Stimulated activated memory B cell treated with anti-CD40 and anti-IgM and Interleukin-4, amounts not matched to agents 10 μg/mL and 1 μg/mL and 100 μg/mL, for 72 hours (primary cell): ENCODE results near the gene ZDHHC17.

ENCODE experiments used
- ATAC-seq: fragments of 150-1000 bp; cut with Tn5 transposase; 2 replicates; pipeline ENCODE4 v1.10.0; 2021
- H3K27ac Mint-ChIP-seq: one replicate; pipeline ENCODE4 v1.8.0; 2022; ENCODE audit warnings: mild to moderate bottlenecking, mixed read lengths
- H3K27me3 Mint-ChIP-seq: one replicate; pipeline ENCODE4 v1.8.0; 2022; ENCODE audit warnings: mixed read lengths
- H3K36me3 Mint-ChIP-seq: one replicate; pipeline ENCODE4 v1.8.0; 2022; ENCODE audit warnings: mixed read lengths
- H3K4me1 Mint-ChIP-seq: one replicate; pipeline ENCODE4 v1.8.0; 2022; ENCODE audit warnings: mixed read lengths
- H3K4me3 Mint-ChIP-seq: one replicate; pipeline ENCODE4 v1.8.0; 2022; ENCODE audit warnings: mild to moderate bottlenecking, moderate library complexity, mixed read lengths
- H3K9me3 Mint-ChIP-seq: one replicate; pipeline ENCODE4 v1.8.0; 2022; ENCODE audit warnings: mixed read lengths

The ZDHHC17 gene

GRCh38 chr12:76786986-76787385 lies 23.1 kb downstream of the ZDHHC17 start:
- peaks cover 37% of the 10 kb centered on the region for H3K36me3 Mint-ChIP-seq
- H3K4me1 Mint-ChIP-seq, result peaks cover 72% of the 10 kb centered on the region
- H3K27ac Mint-ChIP-seq, result no peak overlapping the region
- H3K9me3 Mint-ChIP-seq, result peaks cover 13% of the 10 kb centered on the region
- no peak for ATAC-seq
- no peak overlapping the region for H3K4me3 Mint-ChIP-seq
- H3K27me3 Mint-ChIP-seq, result no peaks in the 10 kb centered on the region

- Mint-ChIP-seq H3K9me3 (peaks cover 10% of the 10 kb centered on the region), H3K4me3 (no peak overlapping the region), H3K27me3 (no peaks in the 10 kb centered on the region), H3K36me3 (peaks cover 30% of the 10 kb centered on the region), H3K27ac (no peak overlapping the region), H3K4me1 (peaks cover 67% of the 10 kb centered on the region)
- ATAC-seq, result no peak
Measured at GRCh38 chr12:76787689-76788088, 23.8 kb downstream of the ZDHHC17 start.

GRCh38 chr12:76789335-76790050 lies 25.6 kb downstream of the ZDHHC17 start:
- H3K27ac Mint-ChIP-seq, result peak overlapping the region; percentile 23
- no peak overlapping the region for H3K4me3 Mint-ChIP-seq
- peaks cover 49% of the 10 kb centered on the region for H3K4me1 Mint-ChIP-seq
- no peaks in the 10 kb centered on the region for H3K27me3 Mint-ChIP-seq
- no peak for ATAC-seq
- peaks cover 12% of the 10 kb centered on the region for H3K36me3 Mint-ChIP-seq
- H3K9me3 Mint-ChIP-seq, result peaks cover 7% of the 10 kb centered on the region

GRCh38 chr12:76790564-76791552 lies 26.9 kb downstream of the ZDHHC17 start:
- no peak overlapping the region for H3K4me3 Mint-ChIP-seq
- H3K27ac Mint-ChIP-seq, result peak overlapping the region; percentile 23
- peaks cover 6% of the 10 kb centered on the region for H3K36me3 Mint-ChIP-seq
- no peak for ATAC-seq
- peaks cover 2% of the 10 kb centered on the region for H3K9me3 Mint-ChIP-seq
- H3K4me1 Mint-ChIP-seq, result peaks cover 51% of the 10 kb centered on the region
- no peaks in the 10 kb centered on the region for H3K27me3 Mint-ChIP-seq

- H3K4me1 Mint-ChIP-seq, result peaks cover 40% of the 10 kb centered on the region
- peaks cover under 1% of the 10 kb centered on the region for H3K36me3 Mint-ChIP-seq
- H3K9me3 Mint-ChIP-seq, result no peaks in the 10 kb centered on the region
- ATAC-seq, result no peak
- no peaks in the 10 kb centered on the region for H3K27me3 Mint-ChIP-seq
- no peak overlapping the region for H3K4me3 Mint-ChIP-seq
- no peak overlapping the region for H3K27ac Mint-ChIP-seq
Measured at GRCh38 chr12:76792828-76793227, 28.9 kb downstream of the ZDHHC17 start.

- no peak overlapping the region for H3K27ac Mint-ChIP-seq
- peaks cover 27% of the 10 kb centered on the region for H3K4me1 Mint-ChIP-seq
- peaks cover 53% of the 10 kb centered on the region for H3K36me3 Mint-ChIP-seq
- H3K9me3 Mint-ChIP-seq, result peaks cover 8% of the 10 kb centered on the region
- H3K27me3 Mint-ChIP-seq, result no peaks in the 10 kb centered on the region
- ATAC-seq, result no peak
- no peak overlapping the region for H3K4me3 Mint-ChIP-seq
Measured at GRCh38 chr12:76798864-76799263, 34.9 kb downstream of the ZDHHC17 start.

GRCh38 chr12:76799362-76799761 lies 35.4 kb downstream of the ZDHHC17 start:
- peaks cover 8% of the 10 kb centered on the region for H3K9me3 Mint-ChIP-seq
- H3K27me3 Mint-ChIP-seq, result no peaks in the 10 kb centered on the region
- H3K36me3 Mint-ChIP-seq, result peaks cover 58% of the 10 kb centered on the region
- peaks cover 27% of the 10 kb centered on the region for H3K4me1 Mint-ChIP-seq
- no peak overlapping the region for H3K4me3 Mint-ChIP-seq
- no peak for ATAC-seq
- no peak overlapping the region for H3K27ac Mint-ChIP-seq

- peaks cover 61% of the 10 kb centered on the region for H3K36me3 Mint-ChIP-seq
- H3K4me1 Mint-ChIP-seq, result peaks cover 12% of the 10 kb centered on the region
- no peak overlapping the region for H3K27ac Mint-ChIP-seq
- no peak overlapping the region for H3K4me3 Mint-ChIP-seq
- peaks cover 8% of the 10 kb centered on the region for H3K9me3 Mint-ChIP-seq
- H3K27me3 Mint-ChIP-seq, result no peaks in the 10 kb centered on the region
- no peak for ATAC-seq
Measured at GRCh38 chr12:76802060-76802459, 38.1 kb downstream of the ZDHHC17 start.

- Mint-ChIP-seq H3K36me3 (peaks cover 43% of the 10 kb centered on the region), H3K4me3 (no peak overlapping the region), H3K4me1 (peaks cover 6% of the 10 kb centered on the region), H3K27ac (no peak overlapping the region), H3K27me3 (no peaks in the 10 kb centered on the region), H3K9me3 (peaks cover 8% of the 10 kb centered on the region)
- no peak for ATAC-seq
Measured at GRCh38 chr12:76804435-76804976, 40.6 kb downstream of the ZDHHC17 start.

- Mint-ChIP-seq H3K36me3 (peaks cover 25% of the 10 kb centered on the region), H3K4me3 (no peak overlapping the region), H3K27ac (no peak overlapping the region), H3K9me3 (no peaks in the 10 kb centered on the region), H3K4me1 (no peaks in the 10 kb centered on the region), H3K27me3 (no peaks in the 10 kb centered on the region)
- ATAC-seq, result no peak
Measured at GRCh38 chr12:76810671-76811419, 46.9 kb downstream of the ZDHHC17 start.

- Mint-ChIP-seq H3K4me1 (no peaks in the 10 kb centered on the region), H3K27me3 (no peaks in the 10 kb centered on the region), H3K27ac (no peak overlapping the region), H3K4me3 (no peak overlapping the region), H3K9me3 (no peaks in the 10 kb centered on the region), H3K36me3 (peaks cover 25% of the 10 kb centered on the region)
- ATAC-seq, result no peak
Measured at GRCh38 chr12:76811976-76812375, 48.1 kb downstream of the ZDHHC17 start.

GRCh38 chr12:76813265-76813664 lies 49.4 kb downstream of the ZDHHC17 start:
- Mint-ChIP-seq H3K4me1 (no peaks in the 10 kb centered on the region), H3K4me3 (no peak overlapping the region), H3K9me3 (no peaks in the 10 kb centered on the region), H3K27ac (no peak overlapping the region), H3K36me3 (peaks cover 27% of the 10 kb centered on the region), H3K27me3 (no peaks in the 10 kb centered on the region)
- ATAC-seq, result no peak

- no peaks in the 10 kb centered on the region for H3K4me1 Mint-ChIP-seq
- no peak for ATAC-seq
- H3K27me3 Mint-ChIP-seq, result no peaks in the 10 kb centered on the region
- H3K4me3 Mint-ChIP-seq, result no peak overlapping the region
- no peaks in the 10 kb centered on the region for H3K9me3 Mint-ChIP-seq
- H3K27ac Mint-ChIP-seq, result no peak overlapping the region
- peaks cover 34% of the 10 kb centered on the region for H3K36me3 Mint-ChIP-seq
Measured at GRCh38 chr12:76813972-76814371, 50.1 kb downstream of the ZDHHC17 start.

GRCh38 chr12:76820888-76821482 lies 57.1 kb downstream of the ZDHHC17 start:
- Mint-ChIP-seq H3K27ac (no peak overlapping the region), H3K36me3 (peaks cover 25% of the 10 kb centered on the region), H3K9me3 (no peaks in the 10 kb centered on the region), H3K4me3 (no peak overlapping the region), H3K27me3 (no peaks in the 10 kb centered on the region), H3K4me1 (no peaks in the 10 kb centered on the region)
- no peak for ATAC-seq
